ENCODE data around the gene LOXL1. TPM values are rescaled to one million over a fixed set of nuclear protein-coding genes. Genes with fewer than 3 reads are reported as not detected.

Gene LOXL1
- total and polyA plus RNA-seq, 10 of the 15 experiments (the other 5 are each of a cell fraction or from before 2014, with no cell fraction given), result 0.07 to 0.15 TPM; not detected in 8

DNA sequence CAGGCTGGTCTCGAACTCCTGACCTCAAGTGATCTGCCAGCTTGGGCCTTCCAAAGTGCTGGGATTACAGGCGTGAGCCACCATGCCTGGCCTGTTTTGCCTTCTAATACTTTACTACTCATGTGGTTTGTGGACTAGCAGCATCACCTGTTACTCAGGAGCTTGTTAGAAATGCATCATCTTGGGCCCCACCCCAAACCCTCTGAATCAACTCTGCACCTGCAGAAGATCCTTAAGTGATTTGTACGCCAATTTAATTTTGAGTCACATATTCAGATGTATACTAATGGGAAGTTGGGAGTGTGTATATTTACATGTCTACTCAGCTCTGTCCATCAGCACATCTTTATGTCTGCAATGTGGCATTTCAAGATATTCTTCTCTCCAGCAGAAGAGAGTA is 46.8 kb upstream of the LOXL1 start:
- ChIA-PET CTCF (interaction anchor here (0.6 to 1.0 kb wide), 3 partner anchors 11 to 114 kb away, joined by 3 read pairs; no protein-coding TSS in a partner anchor), RAD21 (ENCODE audit: unreplicated experiment) (no interaction called here), SMC1A (ENCODE audit: uncharacterized antibody, unreplicated experiment) (no interaction called here), POLR2A (no interaction called here)
- no peaks in the 10 kb centered on the region for H4K20me1 ChIP-seq (ENCODE audit: control insufficient read depth, insufficient read depth)
- H3K27ac ChIP-seq (ENCODE audit: control insufficient read depth, insufficient read depth), result no peak overlapping the region
- in situ Hi-C loops (cut with MboI), result no loop called here
- WGBS (ENCODE audit: insufficient coverage, insufficient replicate concordance, low lambda C conversion rate, missing lambda C conversion rate), result 15% methylated on average over 3 of the region's 3 CpGs
- no peak for TF ChIP-seq POLR2AphosphoS2 (IDR thresholded peaks at IDR 0.05; ENCODE audit: low read depth, low read length)
- no peak for TF ChIP-seq HDAC2 (IDR thresholded peaks at IDR 0.05)
- no peak for TF ChIP-seq CREM (IDR thresholded peaks at IDR 0.05; ENCODE audit: low read depth)
- TF ChIP-seq, protein P1, sequence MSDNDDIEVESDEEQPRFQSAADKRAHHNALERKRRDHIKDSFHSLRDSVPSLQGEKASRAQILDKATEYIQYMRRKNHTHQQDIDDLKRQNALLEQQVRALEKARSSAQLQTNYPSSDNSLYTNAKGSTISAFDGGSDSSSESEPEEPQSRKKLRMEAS (IDR thresholded peaks at IDR 0.05; ENCODE audit: low read depth, low read length), result no peak
- no peak for TF ChIP-seq EZH2 (IDR thresholded peaks at IDR 0.05; ENCODE audit: borderline replicate concordance, control insufficient read depth, low read depth, low read length)
- TF ChIP-seq, protein P2, sequence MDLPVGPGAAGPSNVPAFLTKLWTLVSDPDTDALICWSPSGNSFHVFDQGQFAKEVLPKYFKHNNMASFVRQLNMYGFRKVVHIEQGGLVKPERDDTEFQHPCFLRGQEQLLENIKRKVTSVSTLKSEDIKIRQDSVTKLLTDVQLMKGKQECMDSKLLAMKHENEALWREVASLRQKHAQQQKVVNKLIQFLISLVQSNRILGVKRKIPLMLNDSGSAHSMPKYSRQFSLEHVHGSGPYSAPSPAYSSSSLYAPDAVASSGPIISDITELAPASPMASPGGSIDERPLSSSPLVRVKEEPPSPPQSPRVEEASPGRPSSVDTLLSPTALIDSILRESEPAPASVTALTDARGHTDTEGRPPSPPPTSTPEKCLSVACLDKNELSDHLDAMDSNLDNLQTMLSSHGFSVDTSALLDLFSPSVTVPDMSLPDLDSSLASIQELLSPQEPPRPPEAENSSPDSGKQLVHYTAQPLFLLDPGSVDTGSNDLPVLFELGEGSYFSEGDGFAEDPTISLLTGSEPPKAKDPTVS (IDR thresholded peaks at IDR 0.05; ENCODE audit: low read depth, low read length), result no peak
- TF ChIP-seq YY1 (IDR thresholded peaks at IDR 0.05; ENCODE audit: low read depth, low read length), result no peak
- no peak for TF ChIP-seq GATAD2B (conservative IDR thresholded peaks at IDR 0.05; ENCODE audit: low read depth)
- TF ChIP-seq ZBTB11 (CRISPR knock-in tag; IDR thresholded peaks at IDR 0.05), result no peak
- no peak for TF ChIP-seq MXI1 (IDR thresholded peaks at IDR 0.05; ENCODE audit: low read depth, low read length)
- TF ChIP-seq, protein P3, sequence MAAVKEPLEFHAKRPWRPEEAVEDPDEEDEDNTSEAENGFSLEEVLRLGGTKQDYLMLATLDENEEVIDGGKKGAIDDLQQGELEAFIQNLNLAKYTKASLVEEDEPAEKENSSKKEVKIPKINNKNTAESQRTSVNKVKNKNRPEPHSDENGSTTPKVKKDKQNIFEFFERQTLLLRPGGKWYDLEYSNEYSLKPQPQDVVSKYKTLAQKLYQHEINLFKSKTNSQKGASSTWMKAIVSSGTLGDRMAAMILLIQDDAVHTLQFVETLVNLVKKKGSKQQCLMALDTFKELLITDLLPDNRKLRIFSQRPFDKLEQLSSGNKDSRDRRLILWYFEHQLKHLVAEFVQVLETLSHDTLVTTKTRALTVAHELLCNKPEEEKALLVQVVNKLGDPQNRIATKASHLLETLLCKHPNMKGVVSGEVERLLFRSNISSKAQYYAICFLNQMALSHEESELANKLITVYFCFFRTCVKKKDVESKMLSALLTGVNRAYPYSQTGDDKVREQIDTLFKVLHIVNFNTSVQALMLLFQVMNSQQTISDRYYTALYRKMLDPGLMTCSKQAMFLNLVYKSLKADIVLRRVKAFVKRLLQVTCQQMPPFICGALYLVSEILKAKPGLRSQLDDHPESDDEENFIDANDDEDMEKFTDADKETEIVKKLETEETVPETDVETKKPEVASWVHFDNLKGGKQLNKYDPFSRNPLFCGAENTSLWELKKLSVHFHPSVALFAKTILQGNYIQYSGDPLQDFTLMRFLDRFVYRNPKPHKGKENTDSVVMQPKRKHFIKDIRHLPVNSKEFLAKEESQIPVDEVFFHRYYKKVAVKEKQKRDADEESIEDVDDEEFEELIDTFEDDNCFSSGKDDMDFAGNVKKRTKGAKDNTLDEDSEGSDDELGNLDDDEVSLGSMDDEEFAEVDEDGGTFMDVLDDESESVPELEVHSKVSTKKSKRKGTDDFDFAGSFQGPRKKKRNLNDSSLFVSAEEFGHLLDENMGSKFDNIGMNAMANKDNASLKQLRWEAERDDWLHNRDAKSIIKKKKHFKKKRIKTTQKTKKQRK (IDR thresholded peaks at IDR 0.05; ENCODE audit: low read depth, low read length), result no peak
- TF ChIP-seq, protein P4, sequence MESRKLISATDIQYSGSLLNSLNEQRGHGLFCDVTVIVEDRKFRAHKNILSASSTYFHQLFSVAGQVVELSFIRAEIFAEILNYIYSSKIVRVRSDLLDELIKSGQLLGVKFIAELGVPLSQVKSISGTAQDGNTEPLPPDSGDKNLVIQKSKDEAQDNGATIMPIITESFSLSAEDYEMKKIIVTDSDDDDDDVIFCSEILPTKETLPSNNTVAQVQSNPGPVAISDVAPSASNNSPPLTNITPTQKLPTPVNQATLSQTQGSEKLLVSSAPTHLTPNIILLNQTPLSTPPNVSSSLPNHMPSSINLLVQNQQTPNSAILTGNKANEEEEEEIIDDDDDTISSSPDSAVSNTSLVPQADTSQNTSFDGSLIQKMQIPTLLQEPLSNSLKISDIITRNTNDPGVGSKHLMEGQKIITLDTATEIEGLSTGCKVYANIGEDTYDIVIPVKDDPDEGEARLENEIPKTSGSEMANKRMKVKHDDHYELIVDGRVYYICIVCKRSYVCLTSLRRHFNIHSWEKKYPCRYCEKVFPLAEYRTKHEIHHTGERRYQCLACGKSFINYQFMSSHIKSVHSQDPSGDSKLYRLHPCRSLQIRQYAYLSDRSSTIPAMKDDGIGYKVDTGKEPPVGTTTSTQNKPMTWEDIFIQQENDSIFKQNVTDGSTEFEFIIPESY (IDR thresholded peaks at IDR 0.05), result no peak
- no peak for TF ChIP-seq CEBPB (IDR thresholded peaks at IDR 0.05; ENCODE audit: borderline replicate concordance in 1 of 2, low read depth in 2 of 2, low read length in 2 of 2)
- H3K4me3 ChIP-seq, result no peak overlapping the region
- intact Hi-C loops (cut with micrococcal nuclease; ENCODE audit: unreplicated experiment), result no loop called here
- BruUV-seq (replicated peaks), result no TSS peak
- H3K9ac ChIP-seq (ENCODE audit: control insufficient read depth, insufficient read depth, low read length), result no peak overlapping the region
- DNase-seq (ENCODE audit: low read depth, low spot score) (no peak), FAIRE-seq (no peak), ATAC-seq (no peak)
- no peaks in the 10 kb centered on the region for H3K4me1 ChIP-seq (ENCODE audit: control insufficient read depth, insufficient read depth, low read length)
- H3K27me3 ChIP-seq (replicated peaks in 1 of 2; ENCODE audit: control insufficient read depth in 2 of 2, insufficient read depth in 2 of 2, low read length in 1 of 2), result peaks cover 0 to 4% of the 10 kb centered on the region in 2 experiments; a peak in 2 of 4 replicates
- H3K4me2 ChIP-seq (ENCODE audit: control insufficient read depth, insufficient read depth), result no peak overlapping the region
- H3K9me3 ChIP-seq (replicated peaks; ENCODE audit: control insufficient read depth, insufficient read depth, low read length), result no peaks in the 10 kb centered on the region
- no peaks in the 10 kb centered on the region for H3K79me2 ChIP-seq (ENCODE audit: control insufficient read depth, insufficient read depth, low read length)
- H3K36me3 ChIP-seq (ENCODE audit: control insufficient read depth in 2 of 2, insufficient read depth in 2 of 2, low read length in 1 of 2), result no peaks in the 10 kb centered on the region
- no peak overlapping the region for H2AFZ ChIP-seq (ENCODE audit: control insufficient read depth, low read depth, low read length)
